Stimulated activated CD4-positive, alpha-beta T cell treated with anti-CD3 and anti-CD28 coated beads, Interleukin-2, amount 100 ng/mL, for 24 hours (primary cell): ENCODE data around the gene PLSCR4.

Experiments
- DNase-seq, 2 donors: peaks; one replicate each; pipeline ENCODE4 v3.0.0-alpha.2; 2020

The PLSCR4 gene

DNA sequence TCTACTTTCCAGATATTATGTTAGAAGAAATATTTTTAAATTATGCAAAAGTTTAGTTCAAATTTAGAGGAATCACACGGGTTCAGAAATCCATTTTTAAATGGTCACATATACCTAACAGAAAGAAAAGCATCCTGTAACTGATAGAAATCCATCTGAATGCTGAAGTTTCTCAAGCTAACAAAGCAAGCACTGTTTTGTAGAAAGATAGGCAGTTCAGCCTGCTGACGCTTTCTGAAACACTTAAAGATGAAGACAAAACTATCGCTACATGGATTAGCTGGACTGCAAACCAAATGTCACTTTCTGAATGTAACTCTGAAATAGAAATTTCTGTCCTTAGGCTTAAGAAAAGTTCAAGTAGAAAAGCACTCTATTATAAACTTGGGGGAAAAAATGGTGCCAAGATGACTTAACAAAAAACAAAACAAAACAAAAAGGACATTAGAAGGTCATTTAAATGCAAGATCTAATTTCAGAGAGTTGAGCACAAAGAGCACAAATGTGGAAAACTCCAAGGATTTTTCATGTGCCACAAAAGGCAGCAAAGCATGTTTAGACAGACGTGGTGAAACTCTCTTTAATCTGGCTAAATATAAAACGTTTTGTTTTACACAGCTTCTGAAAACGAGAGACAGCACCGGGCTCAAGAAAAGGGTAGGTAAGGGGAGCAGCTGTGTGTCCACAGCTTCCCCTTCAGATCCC is 91.1 kb downstream of the PLSCR4 start:
- DNase-seq = no peak

DNA sequence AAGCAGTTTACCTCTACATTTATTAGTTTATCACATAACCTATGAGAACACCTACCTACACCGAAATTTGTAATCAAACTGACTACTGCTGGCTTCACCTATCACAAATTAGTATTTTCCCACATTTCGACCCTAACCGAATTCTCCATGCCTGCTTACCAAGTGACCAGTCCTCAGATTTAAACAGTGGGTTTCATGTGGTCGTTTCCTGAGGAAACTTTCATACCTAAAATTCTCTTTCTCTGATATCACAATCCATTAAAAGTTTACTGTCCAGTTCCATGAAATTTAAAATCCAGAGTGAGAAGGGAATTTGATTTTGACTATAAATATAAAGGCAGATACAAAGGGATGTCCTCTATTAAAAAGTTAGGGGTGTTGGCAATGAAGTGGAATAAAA is 91.9 kb downstream of the PLSCR4 start:
- DNase-seq = no peak

DNA sequence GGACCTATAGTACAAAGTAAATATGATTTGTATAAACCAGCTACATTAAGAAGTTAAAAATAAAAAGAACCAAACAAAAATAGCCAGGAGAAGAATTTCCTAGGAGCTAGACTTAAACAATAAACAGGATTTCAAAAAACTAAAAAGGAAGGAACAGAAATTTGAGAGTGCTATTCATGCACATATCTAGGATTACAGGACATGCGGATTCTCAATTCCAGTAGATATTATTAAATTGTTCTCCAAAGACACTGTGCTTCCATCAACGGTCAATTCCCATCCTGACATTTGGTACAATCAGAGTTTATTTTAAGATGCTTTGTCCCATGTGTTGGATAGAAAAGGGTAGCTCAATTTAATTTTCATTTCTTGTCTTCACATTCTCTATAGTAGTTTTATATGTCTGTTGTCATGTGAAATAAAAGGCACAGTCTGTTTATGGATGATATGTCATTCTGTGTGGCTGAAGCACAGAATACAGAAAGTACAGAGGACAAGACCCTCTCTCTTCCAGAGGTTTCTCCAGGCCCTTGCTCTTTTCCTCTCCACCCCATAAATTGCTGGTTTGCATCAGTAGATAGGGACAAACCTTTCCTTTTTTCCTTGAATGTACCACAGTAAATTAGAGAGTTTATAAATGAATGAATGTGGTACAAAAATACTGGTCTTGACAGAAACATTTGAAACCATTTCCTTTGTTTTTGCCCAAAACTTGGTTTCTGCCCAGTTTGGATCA is 93.4 kb downstream of the PLSCR4 start:
- DNase-seq = no peak

DNA sequence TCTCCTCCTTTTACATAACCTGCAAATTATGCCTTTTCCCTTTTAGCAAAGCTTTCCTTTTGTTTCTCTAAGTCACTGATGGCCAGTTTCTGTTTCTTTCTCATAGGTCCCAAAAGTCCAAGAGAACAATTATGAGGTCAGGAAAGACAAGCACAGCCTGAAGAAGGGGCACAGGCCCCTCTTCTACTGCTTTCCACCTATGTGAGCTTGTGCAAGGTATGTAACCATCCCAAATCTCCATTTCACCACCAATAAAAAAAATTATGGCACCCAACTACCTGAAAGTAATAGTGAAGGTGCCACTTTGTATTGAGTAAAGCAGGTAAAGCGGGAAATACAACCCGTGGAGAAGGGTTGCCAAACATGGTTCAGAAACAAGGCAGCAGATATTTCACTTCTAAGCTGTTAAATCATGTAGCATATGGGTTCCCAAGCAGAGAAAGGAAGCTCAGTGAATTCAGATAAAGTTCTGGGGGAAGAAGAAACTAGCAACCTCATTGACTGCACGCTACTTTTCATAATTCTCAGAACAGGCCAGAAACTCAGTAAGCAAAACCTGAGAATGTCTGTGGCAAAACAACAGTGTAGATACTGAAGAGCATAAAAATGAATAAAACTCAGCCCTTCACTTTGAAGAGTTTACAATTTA is 94.1 kb downstream of the PLSCR4 start:
- DNase-seq = no peak

DNA sequence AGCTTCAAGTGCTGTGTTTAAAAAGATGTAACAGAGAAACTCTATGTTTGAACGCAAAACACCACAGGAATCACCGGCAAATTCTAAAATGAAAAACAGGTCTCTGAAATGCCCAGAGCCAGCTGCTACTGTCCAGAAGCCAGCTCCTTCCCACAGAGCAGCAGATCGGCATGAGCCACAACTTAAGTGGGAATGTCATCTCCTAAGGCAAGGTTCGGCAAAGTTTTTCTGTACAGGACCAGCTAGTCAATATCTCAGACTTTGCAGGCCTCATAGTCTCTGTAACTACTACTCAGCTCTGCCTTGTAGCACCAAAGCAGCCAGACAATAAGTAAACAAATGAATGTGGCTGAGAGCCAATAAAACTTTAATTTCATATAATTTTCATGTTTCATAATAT is 94.8 kb downstream of the PLSCR4 start:
- no peak for DNase-seq

DNA sequence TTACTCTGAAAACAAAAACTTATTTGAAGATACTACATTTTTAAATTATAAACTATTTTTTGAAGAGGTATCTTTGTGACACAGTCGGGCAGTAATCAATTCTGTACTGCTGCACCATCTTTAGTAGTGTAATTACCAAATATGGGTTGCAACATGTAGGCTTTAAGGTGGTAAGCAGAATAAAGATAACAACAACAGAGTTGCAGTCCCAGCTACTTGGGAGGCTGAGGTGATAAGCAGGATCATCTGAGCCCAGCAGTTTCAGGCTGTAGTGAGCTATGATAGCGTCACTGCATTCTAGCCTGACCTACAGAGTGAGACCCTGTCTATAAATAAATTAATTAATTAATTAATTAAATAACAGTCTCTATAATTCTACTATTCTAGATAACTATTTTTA is 95.9 kb downstream of the PLSCR4 start:
- no peak for DNase-seq

DNA sequence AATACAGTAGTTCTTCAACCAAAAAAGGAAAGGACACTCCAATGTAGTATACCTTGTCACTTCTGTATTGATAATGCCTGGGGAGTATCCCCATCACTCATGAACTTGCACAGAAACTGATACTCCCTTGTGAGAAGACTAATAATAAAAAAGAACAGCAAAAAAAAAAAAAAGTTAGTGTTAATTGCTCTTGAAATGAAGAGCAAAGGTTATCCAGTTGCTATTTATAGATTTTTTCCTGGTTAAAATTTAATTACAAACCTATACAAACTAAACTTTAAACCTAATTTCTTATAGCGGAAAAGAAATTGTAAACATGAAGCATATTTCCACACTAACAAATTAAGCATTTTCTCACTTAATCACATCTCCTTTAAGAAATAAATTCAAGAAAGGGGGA is 96.6 kb downstream of the PLSCR4 start:
- no peak for DNase-seq

DNA sequence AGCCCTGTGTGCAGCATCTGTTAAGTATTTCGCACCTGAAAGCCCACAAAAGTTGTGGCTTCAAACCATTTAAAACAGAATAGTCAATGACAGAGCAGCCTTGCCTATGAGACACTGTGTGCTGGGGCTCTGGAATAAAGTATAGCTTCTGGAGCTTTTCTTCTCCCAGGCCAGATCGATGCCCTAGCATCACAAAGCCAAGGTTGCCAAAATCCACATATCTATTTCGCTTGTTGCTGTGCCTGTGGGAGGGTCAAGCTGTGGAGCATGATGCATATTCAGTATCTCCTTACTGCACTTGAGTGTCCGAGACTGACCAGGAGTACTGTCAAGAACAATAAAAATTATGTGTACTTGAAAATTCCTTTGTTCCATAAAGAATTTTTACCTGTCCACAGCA is 97.5 kb downstream of the PLSCR4 start:
- no peak for DNase-seq

DNA sequence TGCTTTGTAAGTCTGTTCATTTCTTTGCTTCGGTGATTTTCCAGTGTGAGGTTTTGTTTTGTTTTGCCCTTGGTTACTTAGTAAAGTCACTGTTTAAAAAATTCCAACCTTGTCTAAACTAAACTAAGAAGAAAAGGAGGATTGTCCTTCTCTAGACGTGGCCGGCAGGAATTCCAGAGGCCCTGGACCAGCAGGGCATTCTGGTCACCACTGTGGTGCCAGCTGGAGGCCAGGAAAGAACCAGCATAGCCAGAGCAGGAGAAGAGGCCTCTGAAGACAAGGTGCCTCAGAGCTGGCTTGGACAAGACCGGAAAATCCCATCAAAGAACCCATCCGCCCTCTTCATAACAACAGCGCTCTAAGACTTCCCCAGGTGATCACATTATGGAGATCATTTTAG is 98.1 kb downstream of the PLSCR4 start:
- DNase-seq = no peak

DNA sequence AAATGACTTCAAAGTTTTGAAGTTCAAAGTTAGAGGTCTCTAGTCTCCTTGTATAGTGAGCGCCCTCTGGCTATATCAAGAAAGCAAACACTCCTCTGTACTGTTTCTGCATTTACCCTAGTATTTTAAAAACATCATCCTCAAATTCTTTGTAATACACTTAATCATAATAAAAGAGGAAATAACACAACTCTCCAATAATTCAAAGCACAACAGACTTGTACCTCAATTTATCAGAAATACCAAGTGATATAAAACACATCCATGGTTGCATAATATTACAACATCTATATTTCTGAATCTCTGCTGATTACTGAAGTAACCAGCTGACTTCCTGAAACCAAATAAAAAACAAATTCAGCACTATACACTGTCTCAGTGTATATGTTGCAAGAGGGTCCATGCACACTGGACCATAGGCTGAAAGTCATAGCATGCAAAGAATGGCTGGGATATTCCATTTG is 102.4 kb downstream of the PLSCR4 start:
- DNase-seq = no peak

DNA sequence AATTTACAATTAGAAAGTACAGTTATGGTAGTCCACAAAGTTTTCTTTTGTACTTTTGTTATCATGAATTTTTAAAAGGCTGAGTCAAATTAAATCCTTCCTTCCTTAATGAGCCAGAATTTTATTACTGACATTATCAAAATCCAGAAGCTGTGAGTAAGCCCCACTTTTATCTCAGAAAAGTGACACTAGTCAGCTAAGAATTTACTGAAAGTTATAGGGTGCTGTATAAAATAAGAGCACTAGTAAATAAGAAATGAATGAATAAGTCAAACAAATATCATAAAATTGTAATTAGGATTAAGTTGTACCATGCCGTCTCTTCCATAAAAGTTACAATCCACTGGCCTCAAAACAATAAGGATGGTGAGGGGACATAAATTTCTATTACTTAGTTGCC is 105.3 kb downstream of the PLSCR4 start:
- no peak for DNase-seq

DNA sequence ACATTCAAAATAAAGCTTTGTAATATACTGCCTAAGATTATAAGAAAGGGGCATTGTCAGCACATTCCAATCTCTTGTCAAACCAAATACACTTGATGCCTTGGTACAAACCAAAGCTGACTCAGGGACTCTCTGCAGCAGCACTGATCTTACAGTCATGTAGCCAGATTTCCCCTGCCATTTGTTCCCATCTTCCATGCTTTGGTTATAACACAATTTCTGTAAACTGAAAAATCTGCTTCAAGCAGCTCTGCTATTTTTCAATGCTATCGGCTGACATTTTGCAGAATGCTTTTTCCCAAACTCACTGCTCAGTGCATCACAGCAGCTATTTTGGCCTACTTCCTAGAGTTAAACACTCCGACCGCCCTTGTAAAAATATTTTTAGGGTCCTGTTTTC is 108.1 kb downstream of the PLSCR4 start:
- DNase-seq = no peak
